HepG2 (cell line): Measurements from ENCODE around the gene HDLBP. TPM values are rescaled to one million over a fixed set of nuclear protein-coding genes. Genes with fewer than 3 reads are reported as not detected.

Source experiments
- ATF4 ChIP-seq, 2 experiments: fragments of 450-650 bp in 1 of 2; sonication (generic) in 1 of 2; formaldehyde crosslinking; IDR thresholded peaks; 2 replicates each; pipeline versions ENCODE4 v1.5.0 to v1.8.0; 2020 to 2022; ENCODE audit warnings: mild to moderate bottlenecking in 1 of 2, missing genetic modification reagents in 1 of 2
- BCL6 ChIP-seq: IDR thresholded peaks from 2 replicates; pipeline ENCODE4 v1.6.1; 2016; ENCODE audit warnings: missing genetic modification reagents, missing compliant biosample characterization
- HNF1A ChIP-seq, 2 experiments: sonication (generic) in 1 of 2; formaldehyde crosslinking in 1 of 2; IDR thresholded peaks; 2 replicates each; pipeline versions ENCODE4 v1.4.0 to v1.6.1; 2016 to 2020; ENCODE audit warnings: borderline replicate concordance in 1 of 2, low read depth in 1 of 2, mild to moderate bottlenecking in 1 of 2, missing genetic modification reagents in 1 of 2
- MED8 ChIP-seq: sonication (generic); formaldehyde crosslinking; IDR thresholded peaks from 2 replicates; pipeline ENCODE4 v1.8.1; 2023; ENCODE audit warnings: mild to moderate bottlenecking, missing genetic modification reagents; ENCODE audit not compliant: insufficient replicate concordance
- PBX2 ChIP-seq: IDR thresholded peaks from 2 replicates; pipeline ENCODE4 v1.6.1; 2016; ENCODE audit warnings: control low read depth
- RBAK ChIP-seq: sonication (generic); formaldehyde crosslinking; IDR thresholded peaks from 2 replicates; pipeline ENCODE4 v1.5.1; 2020; ENCODE audit warnings: mild to moderate bottlenecking, missing genetic modification reagents
- RXRB ChIP-seq: IDR thresholded peaks from 2 replicates; pipeline ENCODE4 v1.6.1; 2016; ENCODE audit warnings: borderline replicate concordance, missing genetic modification reagents, missing compliant biosample characterization
- YEATS4 ChIP-seq: sonication (generic); formaldehyde crosslinking; IDR thresholded peaks from 2 replicates; pipeline ENCODE4 v1.4.0; 2020; ENCODE audit warnings: missing genetic modification reagents, borderline replicate concordance
- polyA plus RNA-seq, 8 experiments: library from polyadenylated mRNA; depleted of rRNA in 3 of 8; stranded (reverse) in 7 of 8; unstranded in 1 of 8; fragments of >200 nt; fragmentation: Illumina TruSeq in 4 of 8; extraction: Trizol in 4 of 8; gene quantifications; 2 replicates each; pipeline versions ENCODE4 v1.2.1 to v1.2.3, GENCODE V29; 2011 to 2016; ENCODE audit warnings: low read depth in 4 of 8, missing spikeins in 1 of 8, mixed read lengths in 1 of 8; ENCODE audit not compliant: insufficient read depth in 1 of 8
- total RNA-seq, 5 experiments: library from RNA; depleted of rRNA; stranded (reverse); fragments of >200 nt; fragmentation: Illumina TruSeq; extraction: Trizol; gene quantifications; 2 replicates each; pipeline ENCODE4 v1.2.3, GENCODE V29; 2016; ENCODE audit warnings: low read depth in 1 of 5
- TF ChIP-seq, protein P1 (sequence below): sonication (generic); formaldehyde crosslinking; IDR thresholded peaks from 2 replicates; pipeline ENCODE4 v1.4.0; 2020; ENCODE audit warnings: missing genetic modification reagents, borderline replicate concordance
- TF ChIP-seq, protein P2 (sequence below): IDR thresholded peaks from 2 replicates; pipeline ENCODE4 v1.6.1; 2016; ENCODE audit warnings: low read depth, borderline replicate concordance
- TF ChIP-seq, protein P3 (sequence below): sonication (generic); formaldehyde crosslinking; IDR thresholded peaks from 2 replicates; pipeline ENCODE4 v1.5.0; 2020; ENCODE audit warnings: missing genetic modification reagents
- TF ChIP-seq, protein P4 (sequence below): sonication (generic); formaldehyde crosslinking; IDR thresholded peaks from 2 replicates; pipeline ENCODE4 v1.8.1; 2023; ENCODE audit warnings: mild to moderate bottlenecking, missing genetic modification reagents
- TF ChIP-seq, protein P5 (sequence below): sonication (generic); formaldehyde crosslinking; conservative IDR thresholded peaks from 2 replicates; pipeline ENCODE4 v1.8.1; 2023; ENCODE audit warnings: missing genetic modification reagents

Gene HDLBP
- total and polyA plus RNA-seq, 2 of the 13 experiments (the other 11 are each of a cell fraction or from before 2014, with no cell fraction given): 464 to 707 TPM

- TF ChIP-seq RBAK (CRISPR knock-in tag) (no peak), ATF4 (CRISPR knock-in tag; IDR thresholded peaks at IDR 0.05) (0 out of 4 replicates have a peak, but pooled peaks of 1 of the 2 experiments have one; percentile 35), HNF1A (IDR thresholded peaks at IDR 0.05; ENCODE audit: low read depth) (no peak), HNF1A (CRISPR knock-in tag; IDR thresholded peaks at IDR 0.05; ENCODE audit: borderline replicate concordance) (peak; percentile 41; the same call in 1 of the 2 replicates), MED8 (peak; percentile 64), PBX2 (no peak), YEATS4 (CRISPR knock-in tag) (peak; percentile 71), BCL6 (CRISPR knock-in tag) (peak; percentile 35; the same call in 1 of the 2 replicates), RXRB (CRISPR knock-in tag) (peak; percentile 29; the same call in 1 of the 2 replicates)
- TF ChIP-seq, protein P1, sequence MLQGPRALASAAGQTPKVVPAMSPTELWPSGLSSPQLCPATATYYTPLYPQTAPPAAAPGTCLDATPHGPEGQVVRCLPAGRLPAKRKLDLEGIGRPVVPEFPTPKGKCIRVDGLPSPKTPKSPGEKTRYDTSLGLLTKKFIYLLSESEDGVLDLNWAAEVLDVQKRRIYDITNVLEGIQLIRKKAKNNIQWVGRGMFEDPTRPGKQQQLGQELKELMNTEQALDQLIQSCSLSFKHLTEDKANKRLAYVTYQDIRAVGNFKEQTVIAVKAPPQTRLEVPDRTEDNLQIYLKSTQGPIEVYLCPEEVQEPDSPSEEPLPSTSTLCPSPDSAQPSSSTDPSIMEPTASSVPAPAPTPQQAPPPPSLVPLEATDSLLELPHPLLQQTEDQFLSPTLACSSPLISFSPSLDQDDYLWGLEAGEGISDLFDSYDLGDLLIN (CRISPR knock-in tag): 0 out of 2 replicates have a peak, but pooled peaks have one; percentile 33
- TF ChIP-seq, protein P2, sequence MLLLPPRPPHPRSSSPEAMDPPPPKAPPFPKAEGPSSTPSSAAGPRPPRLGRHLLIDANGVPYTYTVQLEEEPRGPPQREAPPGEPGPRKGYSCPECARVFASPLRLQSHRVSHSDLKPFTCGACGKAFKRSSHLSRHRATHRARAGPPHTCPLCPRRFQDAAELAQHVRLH (CRISPR knock-in tag): no peak
- TF ChIP-seq, protein P3, sequence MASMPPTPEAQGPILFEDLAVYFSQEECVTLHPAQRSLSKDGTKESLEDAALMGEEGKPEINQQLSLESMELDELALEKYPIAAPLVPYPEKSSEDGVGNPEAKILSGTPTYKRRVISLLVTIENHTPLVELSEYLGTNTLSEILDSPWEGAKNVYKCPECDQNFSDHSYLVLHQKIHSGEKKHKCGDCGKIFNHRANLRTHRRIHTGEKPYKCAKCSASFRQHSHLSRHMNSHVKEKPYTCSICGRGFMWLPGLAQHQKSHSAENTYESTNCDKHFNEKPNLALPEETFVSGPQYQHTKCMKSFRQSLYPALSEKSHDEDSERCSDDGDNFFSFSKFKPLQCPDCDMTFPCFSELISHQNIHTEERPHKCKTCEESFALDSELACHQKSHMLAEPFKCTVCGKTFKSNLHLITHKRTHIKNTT: no peak
- TF ChIP-seq, protein P4, sequence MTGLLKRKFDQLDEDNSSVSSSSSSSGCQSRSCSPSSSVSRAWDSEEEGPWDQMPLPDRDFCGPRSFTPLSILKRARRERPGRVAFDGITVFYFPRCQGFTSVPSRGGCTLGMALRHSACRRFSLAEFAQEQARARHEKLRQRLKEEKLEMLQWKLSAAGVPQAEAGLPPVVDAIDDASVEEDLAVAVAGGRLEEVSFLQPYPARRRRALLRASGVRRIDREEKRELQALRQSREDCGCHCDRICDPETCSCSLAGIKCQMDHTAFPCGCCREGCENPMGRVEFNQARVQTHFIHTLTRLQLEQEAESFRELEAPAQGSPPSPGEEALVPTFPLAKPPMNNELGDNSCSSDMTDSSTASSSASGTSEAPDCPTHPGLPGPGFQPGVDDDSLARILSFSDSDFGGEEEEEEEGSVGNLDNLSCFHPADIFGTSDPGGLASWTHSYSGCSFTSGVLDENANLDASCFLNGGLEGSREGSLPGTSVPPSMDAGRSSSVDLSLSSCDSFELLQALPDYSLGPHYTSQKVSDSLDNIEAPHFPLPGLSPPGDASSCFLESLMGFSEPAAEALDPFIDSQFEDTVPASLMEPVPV (CRISPR knock-in tag): peak; percentile 21; the same call in 1 of the 2 replicates
- TF ChIP-seq, protein P5, sequence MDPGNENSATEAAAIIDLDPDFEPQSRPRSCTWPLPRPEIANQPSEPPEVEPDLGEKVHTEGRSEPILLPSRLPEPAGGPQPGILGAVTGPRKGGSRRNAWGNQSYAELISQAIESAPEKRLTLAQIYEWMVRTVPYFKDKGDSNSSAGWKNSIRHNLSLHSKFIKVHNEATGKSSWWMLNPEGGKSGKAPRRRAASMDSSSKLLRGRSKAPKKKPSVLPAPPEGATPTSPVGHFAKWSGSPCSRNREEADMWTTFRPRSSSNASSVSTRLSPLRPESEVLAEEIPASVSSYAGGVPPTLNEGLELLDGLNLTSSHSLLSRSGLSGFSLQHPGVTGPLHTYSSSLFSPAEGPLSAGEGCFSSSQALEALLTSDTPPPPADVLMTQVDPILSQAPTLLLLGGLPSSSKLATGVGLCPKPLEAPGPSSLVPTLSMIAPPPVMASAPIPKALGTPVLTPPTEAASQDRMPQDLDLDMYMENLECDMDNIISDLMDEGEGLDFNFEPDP (CRISPR knock-in tag): 0 out of 2 replicates have a peak, but pooled peaks have one; percentile 93
Observed at GRCh38 chr2:241218131-241219029, 97.1 kb downstream of the HDLBP start (continued).
